ENCODE data around the gene PAK3. TPM values are rescaled to one million over a fixed set of nuclear protein-coding genes. Genes with fewer than 3 reads are reported as not detected.

Gene PAK3
- total RNA-seq, 1 donor = 2.2 TPM

- DNase-seq (ENCODE audit: low read depth) = no peak
- TF ChIP-seq, protein P1, sequence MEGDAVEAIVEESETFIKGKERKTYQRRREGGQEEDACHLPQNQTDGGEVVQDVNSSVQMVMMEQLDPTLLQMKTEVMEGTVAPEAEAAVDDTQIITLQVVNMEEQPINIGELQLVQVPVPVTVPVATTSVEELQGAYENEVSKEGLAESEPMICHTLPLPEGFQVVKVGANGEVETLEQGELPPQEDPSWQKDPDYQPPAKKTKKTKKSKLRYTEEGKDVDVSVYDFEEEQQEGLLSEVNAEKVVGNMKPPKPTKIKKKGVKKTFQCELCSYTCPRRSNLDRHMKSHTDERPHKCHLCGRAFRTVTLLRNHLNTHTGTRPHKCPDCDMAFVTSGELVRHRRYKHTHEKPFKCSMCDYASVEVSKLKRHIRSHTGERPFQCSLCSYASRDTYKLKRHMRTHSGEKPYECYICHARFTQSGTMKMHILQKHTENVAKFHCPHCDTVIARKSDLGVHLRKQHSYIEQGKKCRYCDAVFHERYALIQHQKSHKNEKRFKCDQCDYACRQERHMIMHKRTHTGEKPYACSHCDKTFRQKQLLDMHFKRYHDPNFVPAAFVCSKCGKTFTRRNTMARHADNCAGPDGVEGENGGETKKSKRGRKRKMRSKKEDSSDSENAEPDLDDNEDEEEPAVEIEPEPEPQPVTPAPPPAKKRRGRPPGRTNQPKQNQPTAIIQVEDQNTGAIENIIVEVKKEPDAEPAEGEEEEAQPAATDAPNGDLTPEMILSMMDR (IDR thresholded peaks at IDR 0.05; ENCODE audit: insufficient read depth, low read depth, low read length) = no peak
- H3K4me3 ChIP-seq (ENCODE audit: low read depth, low read length) = no peak overlapping the region
Measured at GRCh38 chrX:111127038-111127437, 31.0 kb downstream of the PAK3 start.

DNA sequence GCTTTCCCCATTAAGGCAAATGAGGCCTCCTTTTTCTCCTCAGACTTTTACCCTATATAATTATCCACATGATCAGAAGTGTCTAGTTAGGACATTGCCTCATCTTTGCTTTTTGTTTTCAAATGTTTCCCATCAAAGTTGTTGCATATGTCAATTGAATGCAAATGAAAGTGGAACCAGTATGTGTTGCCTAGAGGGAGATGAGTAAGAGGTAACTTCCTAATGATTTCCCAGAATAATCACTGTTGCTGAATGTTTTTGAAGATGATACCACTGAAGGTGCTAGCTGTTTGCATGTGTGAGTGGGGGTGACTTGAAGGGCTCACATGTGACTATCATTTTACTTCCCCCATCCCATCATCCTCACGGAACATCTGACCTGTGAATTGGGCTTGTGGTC lies 33.9 kb downstream of the PAK3 start:
- peak; percentile 3 for DNase-seq (ENCODE audit: low read depth)
- no peak overlapping the region for H3K4me3 ChIP-seq (ENCODE audit: low read depth, low read length)
- TF ChIP-seq, protein P1 (IDR thresholded peaks at IDR 0.05; ENCODE audit: insufficient read depth, low read depth, low read length) = no peak

GRCh38 chrX:111131572-111131971 lies 35.6 kb downstream of the PAK3 start:
- H3K4me3 ChIP-seq (ENCODE audit: low read depth, low read length) = no peak overlapping the region
- TF ChIP-seq, protein P1 (IDR thresholded peaks at IDR 0.05; ENCODE audit: insufficient read depth, low read depth, low read length) = no peak
- peak; percentile 57 for DNase-seq (ENCODE audit: low read depth)

DNA sequence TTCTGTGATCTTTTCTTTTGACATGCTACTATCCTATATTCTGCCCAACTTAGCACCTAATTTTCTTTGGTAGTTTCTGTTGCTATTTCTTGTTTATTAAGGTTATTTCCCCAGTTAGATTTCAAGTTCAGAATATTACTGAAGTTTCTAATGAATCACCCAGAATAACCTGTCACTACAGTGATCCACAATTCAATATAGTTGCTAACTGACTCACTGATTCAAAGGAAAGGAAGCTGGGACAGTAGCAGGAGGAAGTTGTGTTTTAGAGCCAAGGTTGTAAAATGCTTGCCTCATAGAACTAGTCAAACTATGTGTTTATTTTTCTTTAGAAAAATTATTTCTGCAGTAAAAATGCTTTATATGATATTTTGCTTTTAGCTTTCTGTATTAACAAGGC lies 37.4 kb downstream of the PAK3 start:
- peak; percentile 13 for DNase-seq (ENCODE audit: low read depth)
- no peak overlapping the region for H3K4me3 ChIP-seq (ENCODE audit: low read depth, low read length)
- TF ChIP-seq, protein P1 (IDR thresholded peaks at IDR 0.05; ENCODE audit: insufficient read depth, low read depth, low read length) = no peak

DNA sequence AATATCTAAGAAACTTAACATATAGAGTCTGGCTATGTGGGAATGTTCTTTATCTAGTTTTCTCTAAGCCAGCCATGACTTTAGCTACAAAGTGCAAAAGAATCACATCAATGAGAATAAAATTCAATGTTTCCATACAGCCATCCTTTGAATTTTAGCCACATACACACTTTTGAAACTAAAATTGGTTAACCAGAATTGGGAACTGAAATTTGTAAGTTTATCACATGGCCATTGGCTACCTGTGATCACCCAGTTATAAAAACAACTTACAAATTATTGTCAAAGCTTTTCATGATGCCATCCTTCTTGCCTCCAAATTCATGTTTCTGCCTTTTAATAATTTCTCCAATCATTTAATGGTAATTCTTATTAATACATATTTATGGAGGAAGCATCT lies 49.9 kb downstream of the PAK3 start:
- TF ChIP-seq, protein P1 (IDR thresholded peaks at IDR 0.05; ENCODE audit: insufficient read depth, low read depth, low read length) = no peak
- H3K4me3 ChIP-seq (ENCODE audit: low read depth, low read length) = no peak overlapping the region
- DNase-seq (ENCODE audit: low read depth) = no peak

DNA sequence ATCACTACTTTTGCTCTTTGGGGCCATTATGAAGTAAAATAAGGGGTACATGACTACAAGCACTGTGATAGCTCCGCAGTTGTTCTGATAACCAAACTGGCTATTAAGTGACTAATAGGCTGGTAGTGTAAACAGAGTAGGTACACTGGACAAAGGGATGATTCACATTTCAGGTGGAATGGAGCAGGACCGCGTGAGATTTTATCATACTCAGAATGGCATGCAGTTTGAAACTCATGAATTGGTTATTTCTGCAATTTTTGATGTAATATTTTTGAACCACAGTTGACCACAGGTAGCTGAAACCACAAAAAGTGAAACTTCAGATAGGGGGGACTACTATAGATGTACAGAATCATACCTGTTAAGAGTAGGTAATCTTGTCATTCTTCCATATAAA lies 55.8 kb downstream of the PAK3 start:
- no peak overlapping the region for H3K4me3 ChIP-seq (ENCODE audit: low read depth, low read length)
- DNase-seq (ENCODE audit: low read depth) = no peak
- TF ChIP-seq, protein P1 (IDR thresholded peaks at IDR 0.05; ENCODE audit: insufficient read depth, low read depth, low read length) = no peak

GRCh38 chrX:111159232-111159631 lies 63.2 kb downstream of the PAK3 start:
- no peak overlapping the region for H3K4me3 ChIP-seq (ENCODE audit: low read depth, low read length)
- DNase-seq (ENCODE audit: low read depth) = no peak
- TF ChIP-seq, protein P1 (IDR thresholded peaks at IDR 0.05; ENCODE audit: insufficient read depth, low read depth, low read length) = no peak
